ENCODE measurements around the gene SETD7.

GRCh38 chr4:139525414-139525813 is 30.6 kb downstream of the SETD7 start:
- TF ChIP-seq GATA2 (IDR thresholded peaks at IDR 0.05; ENCODE audit: low read depth, low read length) = no peak
- TF ChIP-seq GATA3 (IDR thresholded peaks at IDR 0.05; ENCODE audit: low read depth, low read length) = no peak
